Astrocyte of the spinal cord (primary cell): Measurements from ENCODE around the gene ULBP2.

Experiments used
- DNase-seq: peaks from one replicate; pipeline ENCODE4 v3.0.0; 2011; ENCODE audit warnings: low read depth, low spot score
- H3K4me3 ChIP-seq: 2 replicates; pipeline ENCODE4 v1.5.1; 2011; ENCODE audit warnings: low read depth, mild to moderate bottlenecking, low read length, moderate library complexity
- in situ Hi-C: cut with HindIII; loops from 2 replicates; pipeline ENCODE4 v1.10.0; 2017; ENCODE audit warnings: low sequenced_read_pairs
- TF ChIP-seq, protein P1 (sequence below): IDR thresholded peaks from 2 replicates; pipeline ENCODE4 v1.5.1; 2012; ENCODE audit warnings: low read depth, mild to moderate bottlenecking, low read length, inconsistent platforms

ULBP2 gene, protein sequence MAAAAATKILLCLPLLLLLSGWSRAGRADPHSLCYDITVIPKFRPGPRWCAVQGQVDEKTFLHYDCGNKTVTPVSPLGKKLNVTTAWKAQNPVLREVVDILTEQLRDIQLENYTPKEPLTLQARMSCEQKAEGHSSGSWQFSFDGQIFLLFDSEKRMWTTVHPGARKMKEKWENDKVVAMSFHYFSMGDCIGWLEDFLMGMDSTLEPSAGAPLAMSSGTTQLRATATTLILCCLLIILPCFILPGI

DNA sequence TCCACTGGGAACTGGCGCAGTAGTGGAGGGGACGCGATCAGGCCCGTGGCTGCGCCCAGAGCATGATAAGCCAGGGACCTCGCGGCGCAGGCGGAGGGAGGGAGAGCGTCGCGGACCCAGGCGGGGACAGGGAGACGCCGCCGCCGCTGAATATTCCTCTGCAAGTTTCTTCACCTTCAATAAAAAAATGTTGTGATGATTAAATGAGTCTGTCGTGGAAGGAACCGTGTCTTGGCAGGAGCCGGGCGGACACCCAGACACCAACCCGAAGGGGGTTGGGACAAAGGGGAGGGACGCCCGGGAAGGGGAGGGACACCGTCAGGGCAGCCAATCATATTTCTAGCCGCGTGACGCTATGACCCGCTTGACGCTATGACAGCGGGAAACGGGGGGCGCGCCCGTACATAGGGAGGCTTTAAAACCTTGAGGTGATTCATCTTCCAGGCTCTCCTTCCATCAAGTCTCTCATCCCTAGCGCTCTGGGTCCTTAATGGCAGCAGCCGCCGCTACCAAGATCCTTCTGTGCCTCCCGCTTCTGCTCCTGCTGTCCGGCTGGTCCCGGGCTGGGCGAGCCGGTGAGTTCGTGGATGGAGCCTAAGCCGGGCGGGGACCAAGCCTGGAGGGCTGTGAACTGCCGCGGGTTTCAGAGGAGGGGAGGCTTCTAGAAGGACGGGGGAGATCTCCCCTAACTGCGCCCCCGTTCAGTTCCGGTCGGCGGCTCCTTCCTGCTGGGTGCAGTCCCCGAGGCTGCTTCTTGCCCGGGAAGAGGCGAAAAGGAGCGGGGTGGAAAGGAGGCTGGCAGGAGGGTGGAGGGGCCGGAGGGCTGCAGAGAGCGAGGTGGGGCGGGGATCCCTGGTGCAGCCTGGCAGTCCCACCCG, at the start of gene ULBP2:
ULBP2 (plus strand) TSS at position 432 of the 878 bp plus-strand sequence; CDS start at position 491, 59 bp downstream.
- in situ Hi-C loops: no loop called here

DNA sequence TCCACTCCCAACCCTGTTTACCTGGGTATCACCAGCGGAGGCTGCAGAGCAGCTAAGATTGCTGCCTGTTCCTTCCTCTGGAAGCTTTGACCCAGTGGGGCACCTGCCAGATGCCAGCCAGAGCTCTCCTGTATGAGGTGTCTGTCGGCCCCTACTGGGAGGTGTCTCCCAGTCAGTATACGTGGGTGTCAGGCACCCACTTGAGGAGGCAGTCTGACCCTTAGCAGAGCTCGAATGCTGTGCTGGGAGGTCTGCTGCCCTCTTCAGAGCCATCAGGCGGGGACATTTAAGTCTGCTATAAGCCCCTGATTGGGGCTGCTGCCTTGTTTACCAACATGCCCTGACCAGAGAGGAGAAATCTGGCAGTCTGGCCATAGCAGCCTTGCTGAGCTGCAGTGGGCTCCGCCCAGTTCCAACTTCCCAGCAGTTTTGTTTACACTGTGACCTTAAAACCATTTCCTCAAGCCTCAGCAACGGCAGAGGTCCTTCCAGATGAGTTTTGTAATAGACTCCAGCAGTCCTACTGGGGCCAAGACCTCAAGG, 46.7 kb upstream of the ULBP2 start:
- TF ChIP-seq, protein P1, sequence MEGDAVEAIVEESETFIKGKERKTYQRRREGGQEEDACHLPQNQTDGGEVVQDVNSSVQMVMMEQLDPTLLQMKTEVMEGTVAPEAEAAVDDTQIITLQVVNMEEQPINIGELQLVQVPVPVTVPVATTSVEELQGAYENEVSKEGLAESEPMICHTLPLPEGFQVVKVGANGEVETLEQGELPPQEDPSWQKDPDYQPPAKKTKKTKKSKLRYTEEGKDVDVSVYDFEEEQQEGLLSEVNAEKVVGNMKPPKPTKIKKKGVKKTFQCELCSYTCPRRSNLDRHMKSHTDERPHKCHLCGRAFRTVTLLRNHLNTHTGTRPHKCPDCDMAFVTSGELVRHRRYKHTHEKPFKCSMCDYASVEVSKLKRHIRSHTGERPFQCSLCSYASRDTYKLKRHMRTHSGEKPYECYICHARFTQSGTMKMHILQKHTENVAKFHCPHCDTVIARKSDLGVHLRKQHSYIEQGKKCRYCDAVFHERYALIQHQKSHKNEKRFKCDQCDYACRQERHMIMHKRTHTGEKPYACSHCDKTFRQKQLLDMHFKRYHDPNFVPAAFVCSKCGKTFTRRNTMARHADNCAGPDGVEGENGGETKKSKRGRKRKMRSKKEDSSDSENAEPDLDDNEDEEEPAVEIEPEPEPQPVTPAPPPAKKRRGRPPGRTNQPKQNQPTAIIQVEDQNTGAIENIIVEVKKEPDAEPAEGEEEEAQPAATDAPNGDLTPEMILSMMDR: no peak
- in situ Hi-C loops: no loop called here
- H3K4me3 ChIP-seq: no peak overlapping the region
- DNase-seq: peak; percentile 66

More for the DNA sequence above, at the start of gene ULBP2:
- peak within 1 kb of the TSS; percentile 78 for H3K4me3 ChIP-seq
- DNase-seq: peak; percentile 96
- TF ChIP-seq, protein P1: no peak

- in situ Hi-C loops: no loop called here
- H3K4me3 ChIP-seq: no peak overlapping the region
- TF ChIP-seq, protein P1: no peak
- peak; percentile 68 for DNase-seq
These were observed 46.0 kb upstream of the ULBP2 start for GRCh38 chr6:149895833-149896271.

GRCh38 chr6:149896491-149896890, 45.3 kb upstream of the ULBP2 start:
- TF ChIP-seq, protein P1: no peak
- H3K4me3 ChIP-seq: no peak overlapping the region
- DNase-seq: peak; percentile 29
- in situ Hi-C loops: no loop called here

DNA sequence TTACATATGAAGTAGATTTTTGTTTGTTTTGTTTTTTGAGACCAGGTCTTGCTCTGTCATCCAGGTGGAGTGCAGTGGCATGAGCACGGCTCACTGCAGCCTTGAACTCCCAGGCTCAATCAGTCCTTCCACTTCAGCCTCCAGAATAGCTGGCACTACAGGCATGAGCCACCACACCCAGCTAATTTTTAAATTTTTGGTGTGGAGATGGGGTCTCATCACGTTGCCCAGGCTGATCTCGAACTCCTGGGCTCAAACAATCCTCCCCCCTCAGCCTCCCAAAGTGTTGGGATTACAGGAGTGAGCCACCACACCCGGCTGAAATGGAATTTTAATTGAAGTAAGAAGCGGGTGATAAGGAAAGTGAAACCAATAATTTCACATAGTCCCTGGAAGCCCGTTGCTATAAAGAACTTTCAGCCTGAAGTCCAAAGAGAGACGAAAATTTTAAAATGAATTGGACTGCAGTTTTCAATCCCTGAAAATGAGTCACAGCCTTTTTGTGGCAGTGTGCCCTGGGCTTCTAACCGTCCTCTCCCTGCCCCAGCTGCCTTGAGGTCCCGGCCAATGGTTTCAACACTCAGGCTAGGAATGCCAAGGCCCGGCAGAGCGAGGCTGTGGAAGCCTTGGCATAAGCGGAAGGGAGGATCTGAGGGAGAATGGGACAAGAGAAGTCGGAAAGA, 44.7 kb upstream of the ULBP2 start:
- no peak overlapping the region for H3K4me3 ChIP-seq
- in situ Hi-C loops: no loop called here

More for the DNA sequence above, 44.7 kb upstream of the ULBP2 start:
- TF ChIP-seq, protein P1: no peak
- DNase-seq: peak; percentile 88
